Upper lobe of left lung (tissue), 4 donors: Measurements from ENCODE around the gene MACIR.

ENCODE experiments used
- EP300 ChIP-seq, 4 donors: sonication (generic); formaldehyde crosslinking; IDR thresholded peaks; one replicate each; pipeline ENCODE4 v1.5.1; 2017; ENCODE audit warnings: antibody characterized with exemption in 4 of 4, control low read depth in 2 of 4
- POLR2A ChIP-seq, 4 donors: fragments of 450-650 bp; IDR thresholded peaks; one replicate each; pipeline ENCODE4 v1.5.1; 2016 to 2017; ENCODE audit warnings: antibody characterized with exemption in 4 of 4, mild to moderate bottlenecking in 2 of 4
- POLR2AphosphoS5 ChIP-seq, 2 donors: sonication (generic); formaldehyde crosslinking; IDR thresholded peaks; one replicate each; pipeline ENCODE4 v1.5.1; 2017; ENCODE audit warnings: antibody characterized with exemption in 2 of 2
- TF ChIP-seq, protein P1 (sequence below), 6 experiments: fragments of 450-650 bp in 4 of 6; fragments of 200-600 bp in 2 of 6; sonication (generic) in 2 of 6; IDR thresholded peaks; one replicate each; pipeline ENCODE4 v1.5.1; 2016 to 2019; ENCODE audit warnings: antibody characterized with exemption in 6 of 6

DNA sequence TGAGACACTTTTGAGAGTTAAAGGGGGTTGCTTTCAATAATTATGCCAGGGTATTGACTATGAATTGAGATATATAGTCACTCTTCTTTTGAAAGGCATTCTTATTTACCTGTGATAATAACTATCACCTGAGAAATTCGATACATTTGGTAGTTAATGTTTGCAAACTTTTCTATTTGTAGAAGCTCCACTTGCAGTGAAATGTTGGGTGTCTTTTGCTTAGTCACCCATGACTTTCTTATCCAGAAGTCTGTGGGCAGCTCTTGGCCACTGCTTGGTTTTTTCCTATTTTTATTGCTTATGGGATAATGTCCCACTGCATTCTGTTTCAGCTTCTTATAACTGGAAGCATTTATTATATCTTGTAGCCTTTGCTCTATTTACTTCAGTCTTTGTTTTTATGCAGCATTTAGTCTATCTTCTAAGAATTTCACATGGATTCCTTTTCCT lies 3.9 kb downstream of the MACIR start:
- TF ChIP-seq, protein P1, sequence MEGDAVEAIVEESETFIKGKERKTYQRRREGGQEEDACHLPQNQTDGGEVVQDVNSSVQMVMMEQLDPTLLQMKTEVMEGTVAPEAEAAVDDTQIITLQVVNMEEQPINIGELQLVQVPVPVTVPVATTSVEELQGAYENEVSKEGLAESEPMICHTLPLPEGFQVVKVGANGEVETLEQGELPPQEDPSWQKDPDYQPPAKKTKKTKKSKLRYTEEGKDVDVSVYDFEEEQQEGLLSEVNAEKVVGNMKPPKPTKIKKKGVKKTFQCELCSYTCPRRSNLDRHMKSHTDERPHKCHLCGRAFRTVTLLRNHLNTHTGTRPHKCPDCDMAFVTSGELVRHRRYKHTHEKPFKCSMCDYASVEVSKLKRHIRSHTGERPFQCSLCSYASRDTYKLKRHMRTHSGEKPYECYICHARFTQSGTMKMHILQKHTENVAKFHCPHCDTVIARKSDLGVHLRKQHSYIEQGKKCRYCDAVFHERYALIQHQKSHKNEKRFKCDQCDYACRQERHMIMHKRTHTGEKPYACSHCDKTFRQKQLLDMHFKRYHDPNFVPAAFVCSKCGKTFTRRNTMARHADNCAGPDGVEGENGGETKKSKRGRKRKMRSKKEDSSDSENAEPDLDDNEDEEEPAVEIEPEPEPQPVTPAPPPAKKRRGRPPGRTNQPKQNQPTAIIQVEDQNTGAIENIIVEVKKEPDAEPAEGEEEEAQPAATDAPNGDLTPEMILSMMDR (IDR thresholded peaks at IDR 0.05), result no peak
- TF ChIP-seq EP300 (IDR thresholded peaks at IDR 0.05) (no peak), POLR2AphosphoS5 (IDR thresholded peaks at IDR 0.05) (no peak), POLR2A (IDR thresholded peaks at IDR 0.05) (no peak)
